Measurements from ENCODE around the gene SKAP1.
"Not testable (repeated sequence)": the region's sequence is repeated elsewhere in the genome, so short reads cannot be mapped to it uniquely, and the experiment has no call there.

SKAP1 gene

GRCh38 chr17:48240122-48240521, 189.9 kb downstream of the SKAP1 start:
- no peak for DNase-seq

- no peak for DNase-seq
These were observed 190.4 kb downstream of the SKAP1 start for GRCh38 chr17:48239603-48239995.

GRCh38 chr17:48238933-48239602, 190.9 kb downstream of the SKAP1 start:
- no peak for DNase-seq

GRCh38 chr17:48237456-48237855, 192.6 kb downstream of the SKAP1 start:
- no peak for DNase-seq

- DNase-seq: no peak
These were observed 193.3 kb downstream of the SKAP1 start for GRCh38 chr17:48236681-48237134.

GRCh38 chr17:48234922-48235321, 195.1 kb downstream of the SKAP1 start:
- no peak for DNase-seq

- DNase-seq: no peak
These were observed 197.7 kb downstream of the SKAP1 start for GRCh38 chr17:48231995-48232959.

GRCh38 chr17:48229936-48230335, 200.1 kb downstream of the SKAP1 start:
- no peak for DNase-seq

GRCh38 chr17:48228720-48229119, 201.3 kb downstream of the SKAP1 start:
- DNase-seq: no peak

GRCh38 chr17:48225725-48226567, 204.1 kb downstream of the SKAP1 start:
- DNase-seq: no peak

- no peak for DNase-seq
These were observed 206.1 kb downstream of the SKAP1 start for GRCh38 chr17:48223945-48224344.

GRCh38 chr17:48219617-48220016, 210.4 kb downstream of the SKAP1 start:
- no peak for DNase-seq

- DNase-seq: no peak
These were observed 214.4 kb downstream of the SKAP1 start for GRCh38 chr17:48215583-48216139.

- no peak for DNase-seq
These were observed 216.2 kb downstream of the SKAP1 start for GRCh38 chr17:48213797-48214196.

- no peak for DNase-seq
These were observed 218.2 kb downstream of the SKAP1 start for GRCh38 chr17:48211787-48212186.

- DNase-seq: no peak
These were observed 219.0 kb downstream of the SKAP1 start for GRCh38 chr17:48211011-48211410.

GRCh38 chr17:48209973-48210372, 220.0 kb downstream of the SKAP1 start:
- no peak for DNase-seq

- no peak for DNase-seq
These were observed 222.1 kb downstream of the SKAP1 start for GRCh38 chr17:48207776-48208544.

- DNase-seq: not testable (repeated sequence)
These were observed 223.0 kb downstream of the SKAP1 start for GRCh38 chr17:48207036-48207435.

- DNase-seq: no peak
These were observed 227.1 kb downstream of the SKAP1 start for GRCh38 chr17:48202959-48203358.

GRCh38 chr17:48198950-48199541, 231.0 kb downstream of the SKAP1 start:
- DNase-seq: no peak

- DNase-seq: no peak
These were observed 234.1 kb downstream of the SKAP1 start for GRCh38 chr17:48195910-48196309.
